A549 treated with Hydrocortisone at 1 μM for 4 hours (cell line): Measurements from ENCODE around the gene PEX14. TPM values are rescaled to one million over a fixed set of nuclear protein-coding genes. Genes with fewer than 3 reads are reported as not detected.

Source experiments
- total RNA-seq: library from RNA; stranded (reverse); fragments of 200-300 nt; extraction: Qiagen RNA extraction; gene quantifications from 5 replicates; pipeline ENCODE4 v1.2.3, GENCODE V29; 2022

Gene PEX14
- total RNA-seq: 14.3 to 15.5 TPM (median 14.5 TPM) in 5 replicates

DNA sequence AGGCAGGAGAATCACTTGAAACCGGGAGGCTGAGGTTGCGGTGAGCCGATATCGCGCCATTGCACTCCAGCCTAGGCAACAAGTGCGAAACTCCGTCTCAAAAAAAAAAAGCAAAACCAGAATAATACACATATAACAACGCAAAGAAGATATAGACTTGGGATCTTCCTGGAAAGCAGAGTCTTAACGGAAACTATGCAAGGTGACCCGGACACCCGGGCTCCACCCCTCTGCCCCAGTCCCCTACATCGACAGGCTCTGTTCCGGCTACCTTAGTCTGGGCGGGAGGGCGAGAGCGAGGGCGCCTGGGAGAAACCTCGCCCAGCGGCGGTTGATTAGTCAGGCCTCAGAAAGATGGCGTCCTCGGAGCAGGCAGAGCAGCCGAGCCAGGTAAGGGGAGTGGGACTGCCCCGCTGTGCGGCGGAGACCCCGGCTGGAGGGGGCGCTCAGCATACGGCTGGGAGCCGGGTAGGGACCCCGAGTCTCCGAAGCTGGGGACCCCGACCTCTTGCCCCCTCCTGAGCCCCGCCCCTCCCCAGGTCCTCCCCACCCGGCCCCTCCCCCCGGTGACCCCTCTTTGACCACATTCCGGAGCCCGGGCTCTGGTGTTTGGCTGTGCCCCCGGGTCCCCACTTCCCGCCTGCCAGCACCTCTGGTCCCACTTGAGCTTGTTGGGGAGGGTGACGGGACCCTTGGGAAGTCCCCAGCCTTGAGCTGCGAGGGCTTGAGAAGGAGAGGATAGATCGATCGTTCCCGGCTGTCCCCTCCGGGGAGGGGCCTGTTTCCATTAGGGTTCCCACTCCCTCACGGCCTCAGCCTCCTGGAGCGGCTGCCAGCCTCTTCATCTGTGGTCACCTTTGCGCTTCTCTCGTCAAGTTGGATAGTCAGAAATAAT lies at the start of gene PEX14:
TSS of gene PEX14 (plus strand) at position 338 of the 895 bp plus-strand sequence. CDS start at position 355, 17 bp downstream.

GRCh38 chr1:10430216-10431069 lies 44.3 kb upstream of the PEX14 start, which contains the start of gene CENPS:
Gene CENPS, plus strand, starts transcription at chr1:10430433. Its CDS starts 85 bp downstream, at chr1:10430518.

DNA sequence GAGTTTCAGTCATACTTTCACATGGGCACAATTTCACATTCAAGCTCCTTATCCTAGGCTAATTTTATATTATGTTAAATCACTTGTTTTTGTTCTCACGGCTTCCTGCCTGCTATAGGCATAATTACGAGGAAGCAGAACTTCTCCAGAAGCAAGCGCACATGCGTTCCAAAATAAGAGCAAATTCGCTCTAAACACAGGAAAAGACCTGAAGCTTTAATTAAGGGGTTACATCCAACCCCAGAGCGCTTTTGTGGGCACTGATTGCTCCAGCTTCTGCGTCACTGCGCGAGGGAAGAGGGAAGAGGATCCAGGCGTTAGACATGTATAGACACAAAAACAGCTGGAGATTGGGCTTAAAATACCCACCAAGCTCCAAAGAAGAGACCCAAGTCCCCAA lies 25.0 kb upstream of the PEX14 start, which contains the start of gene CORT:
TSS of gene CORT (plus strand) at position 281 of the 400 bp plus-strand sequence. CDS start 193 bp downstream, outside the sequence.

DNA sequence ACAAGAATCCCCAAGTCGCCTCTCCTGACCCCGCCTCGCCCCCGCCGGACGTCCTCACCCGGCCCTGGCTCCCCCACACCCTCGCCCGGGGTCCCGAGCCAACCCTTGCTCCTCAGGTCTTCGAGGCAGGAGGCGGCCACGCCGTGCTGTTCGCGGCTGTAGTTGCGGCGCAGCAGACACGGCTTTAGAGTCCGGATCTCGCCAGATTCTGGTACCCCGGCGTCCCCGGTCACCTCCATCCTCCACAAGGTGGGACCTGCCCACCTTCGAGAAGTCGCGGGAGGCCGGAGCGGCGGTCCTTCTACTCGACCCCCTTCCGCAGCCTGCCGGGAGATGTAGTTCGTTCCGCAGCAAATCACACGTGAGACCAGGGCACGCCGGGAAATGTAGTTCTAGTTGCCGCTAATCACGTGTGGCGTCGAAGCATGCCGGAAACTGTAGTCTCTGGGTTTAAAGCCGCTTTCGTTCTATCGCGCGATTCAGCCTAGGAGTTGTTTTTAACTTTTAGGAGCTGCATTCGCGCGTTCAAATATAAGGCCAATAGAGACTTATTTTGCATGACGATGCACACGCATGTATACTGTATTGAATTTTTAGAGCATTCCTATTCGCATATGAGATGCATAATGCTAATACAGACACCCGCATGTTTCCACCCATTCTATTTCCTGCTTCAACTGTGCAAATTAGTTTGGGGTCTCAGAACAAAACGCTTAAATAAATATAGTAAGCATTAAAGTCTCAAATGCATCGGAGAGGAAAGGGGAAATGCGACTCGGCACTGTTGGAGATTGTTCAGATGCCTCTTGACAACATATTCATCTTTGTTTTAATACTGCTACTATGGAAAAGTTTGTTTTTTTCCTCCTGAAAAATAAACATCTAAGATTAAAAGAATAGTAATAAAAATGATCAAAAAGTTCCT lies 2.3 kb upstream of the PEX14 start, which contains the start of gene DFFA:
TSS of gene DFFA (minus strand) at position 310 of the 925 bp plus-strand sequence. CDS start at position 239, 71 bp downstream.

Other genes starting within 250 kb of the PEX14 start
- 1,044 to 1,330 TPM (median 1,108 TPM) in 5 replicates for gene PGD, start 75.9 kb upstream of the PEX14 start, total RNA-seq
- gene CENPS, start 44.5 kb upstream of the PEX14 start, total RNA-seq: 26.5 to 30.3 TPM (median 29.4 TPM) in 5 replicates
- gene CORT, start 24.9 kb upstream of the PEX14 start, total RNA-seq: 0.13 to 0.38 TPM (median 0.24 TPM) in 5 replicates
- 22.0 to 24.8 TPM (median 24.4 TPM) in 5 replicates for gene DFFA, start 2.4 kb upstream of the PEX14 start, total RNA-seq